ENCODE results near the gene ADAM19.

The ADAM19 gene

DNA sequence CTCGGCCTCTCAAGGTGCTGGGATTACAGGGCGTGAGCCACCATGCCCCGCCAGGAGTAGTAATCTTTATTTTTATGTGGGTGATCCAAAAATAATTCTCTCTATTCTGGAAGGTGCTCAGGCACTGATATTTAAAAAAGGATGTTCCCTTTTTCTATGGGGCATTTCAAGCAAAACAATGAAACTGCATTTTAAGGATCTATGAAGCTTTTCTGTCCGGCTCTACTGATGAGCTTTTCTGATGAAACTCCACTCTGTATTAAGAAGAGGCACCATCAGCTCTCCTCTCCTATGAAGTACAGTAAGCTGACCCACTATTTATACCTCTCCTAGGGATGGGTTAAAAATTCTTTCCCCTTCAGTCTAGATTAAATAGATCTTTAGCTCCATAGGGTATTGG, 7.4 kb downstream of the ADAM19 start:
- Histone ChIP-seq H3K4me3 (no peak overlapping the region), H3K27ac (peak overlapping the region in 1 of 21 experiments; percentile 26)

DNA sequence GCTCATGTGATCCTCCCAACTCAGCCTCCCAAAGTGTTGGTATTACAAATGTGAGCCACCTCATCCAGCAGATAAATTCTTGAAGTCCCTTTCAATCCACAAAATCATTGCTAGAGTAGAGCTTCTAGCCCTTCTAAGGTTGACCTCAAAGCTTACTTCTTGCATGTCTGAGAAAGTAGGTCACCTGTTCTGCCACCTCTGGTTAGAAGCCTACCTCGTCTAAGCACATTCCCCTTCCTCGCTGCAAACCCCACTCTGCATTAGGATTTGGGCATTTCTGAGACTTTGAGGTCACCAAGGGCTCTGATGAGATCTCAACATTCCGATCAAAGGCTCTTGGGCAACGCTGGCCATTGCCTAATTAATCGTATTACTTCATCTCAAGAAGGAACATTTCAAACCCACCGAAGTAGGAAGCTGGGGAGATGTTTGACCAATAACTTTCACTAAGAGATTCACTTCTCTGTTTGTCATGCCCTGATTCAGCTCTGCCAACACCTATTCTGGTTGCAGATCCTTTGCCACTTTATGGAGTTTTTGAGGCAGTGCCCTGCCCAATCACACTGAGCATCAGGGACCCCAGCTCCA, 8.6 kb downstream of the ADAM19 start:
- no peak overlapping the region for H3K27ac ChIP-seq
- no peak overlapping the region for H3K4me3 ChIP-seq

DNA sequence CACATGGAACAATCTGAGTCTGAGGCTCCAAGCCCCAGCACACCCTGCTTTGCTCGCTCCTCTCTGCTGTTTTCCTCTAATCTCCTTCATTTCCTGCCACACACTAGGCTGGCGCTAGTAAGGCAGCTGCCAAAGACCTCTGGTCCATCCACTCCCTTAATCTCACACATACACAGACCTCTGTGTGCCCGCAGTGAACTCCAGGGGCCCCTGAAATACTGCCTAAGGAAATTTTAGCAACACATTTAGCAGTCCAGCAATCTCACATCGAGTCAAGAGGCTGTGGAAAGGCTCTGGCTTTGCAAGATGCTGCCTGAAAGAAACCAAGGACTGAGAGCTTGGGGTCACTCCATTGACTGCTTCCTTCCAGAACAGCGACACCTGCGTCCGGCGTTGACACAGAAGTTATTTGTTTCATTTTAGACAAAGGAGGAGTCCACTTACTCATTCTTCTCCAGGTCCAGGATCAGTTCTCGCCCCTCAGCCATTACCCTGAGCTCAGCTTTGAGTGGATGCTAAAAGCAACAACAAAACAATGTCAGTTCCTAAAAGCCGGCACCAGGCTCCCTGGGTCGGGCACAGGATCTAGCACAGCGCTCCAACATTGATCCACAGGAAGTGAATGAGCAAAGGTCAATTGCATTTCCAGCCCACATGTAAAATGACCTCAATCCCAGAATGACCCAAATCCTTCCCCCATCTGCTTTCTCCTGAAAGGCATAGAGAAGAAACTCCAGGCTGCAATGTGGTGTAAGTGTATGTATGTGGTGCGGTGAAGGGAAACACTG, 11.5 kb downstream of the ADAM19 start:
- H3K4me3 ChIP-seq = no peak overlapping the region
- H3K27ac ChIP-seq = peak overlapping the region in 7 of 21 experiments; percentile 6 to 67 (median 47)

DNA sequence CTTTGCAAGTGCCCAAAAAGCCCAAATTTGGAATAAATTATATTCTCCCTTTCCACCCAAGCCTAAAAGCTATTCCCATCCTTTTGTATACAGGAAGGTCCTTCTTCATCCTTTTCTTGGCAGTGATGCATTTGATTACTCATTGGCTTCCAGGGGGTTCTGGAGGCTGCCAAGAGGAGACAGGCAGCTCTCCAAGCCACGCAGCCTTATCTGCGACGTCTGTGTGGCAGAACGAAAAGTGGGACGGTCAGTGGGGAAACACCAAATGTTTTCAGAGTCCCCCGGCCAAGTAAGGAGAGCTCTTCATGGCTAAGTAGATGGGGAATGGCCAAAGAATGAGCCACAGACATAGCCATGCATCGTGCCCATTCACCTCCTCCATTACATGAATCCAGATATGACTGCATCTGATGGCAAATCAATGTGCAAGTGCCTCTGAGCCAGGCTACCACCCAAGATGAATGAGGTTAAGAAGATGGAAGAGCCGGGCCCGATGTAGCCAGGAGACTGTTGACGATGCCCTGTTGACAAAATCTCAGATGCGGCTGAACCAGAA, 12.1 kb downstream of the ADAM19 start:
- no peak overlapping the region for H3K4me3 ChIP-seq
- H3K27ac ChIP-seq = peak overlapping the region in 7 of 21 experiments; percentile 6 to 67 (median 47)

DNA sequence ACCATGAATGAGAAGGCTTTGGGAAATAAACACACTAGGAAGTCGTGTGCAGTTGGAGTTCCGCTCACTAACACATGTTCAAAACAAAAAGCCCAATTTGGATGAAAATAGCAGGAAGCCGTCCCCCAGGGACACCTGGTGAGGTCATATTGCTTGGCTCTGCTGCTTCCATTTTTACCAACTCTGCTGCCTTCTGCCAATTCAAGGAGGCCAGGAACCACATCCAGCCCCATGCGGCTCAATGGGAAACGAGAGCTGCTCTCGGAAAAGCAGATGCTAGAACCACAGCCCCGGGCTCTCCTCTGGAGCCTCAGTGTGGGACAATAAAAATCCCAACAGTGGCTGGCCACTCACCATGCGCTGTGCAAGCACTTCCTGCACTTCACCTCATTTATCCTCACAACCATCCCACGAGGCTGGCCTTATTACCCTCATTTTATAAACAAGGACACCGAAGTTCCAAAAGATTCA, 13.4 kb downstream of the ADAM19 start:
- no peak overlapping the region for H3K4me3 ChIP-seq
- H3K27ac ChIP-seq = peak overlapping the region in 2 of 21 experiments; percentile 19 to 51

DNA sequence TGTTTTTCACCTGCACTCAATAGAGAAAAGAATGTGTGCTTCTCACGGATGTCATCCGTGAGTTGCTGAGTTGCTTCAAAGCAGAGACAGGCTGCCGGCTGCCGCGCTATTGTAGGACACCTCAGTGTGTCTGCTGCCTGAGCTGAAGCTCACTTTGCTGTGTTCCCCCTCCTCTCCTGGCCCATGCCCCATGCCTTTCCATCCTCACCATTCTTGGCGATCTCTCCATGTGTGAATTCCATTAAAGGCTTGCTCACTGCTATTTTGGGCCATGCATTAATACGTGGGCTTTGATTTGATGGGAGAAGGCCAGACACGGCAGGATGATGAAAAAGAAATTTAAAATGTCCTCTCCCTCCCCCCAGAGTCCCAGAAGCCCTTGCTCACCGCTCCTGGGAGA, 14.5 kb downstream of the ADAM19 start:
- Histone ChIP-seq H3K4me3 (no peak overlapping the region), H3K27ac (no peak overlapping the region)

DNA sequence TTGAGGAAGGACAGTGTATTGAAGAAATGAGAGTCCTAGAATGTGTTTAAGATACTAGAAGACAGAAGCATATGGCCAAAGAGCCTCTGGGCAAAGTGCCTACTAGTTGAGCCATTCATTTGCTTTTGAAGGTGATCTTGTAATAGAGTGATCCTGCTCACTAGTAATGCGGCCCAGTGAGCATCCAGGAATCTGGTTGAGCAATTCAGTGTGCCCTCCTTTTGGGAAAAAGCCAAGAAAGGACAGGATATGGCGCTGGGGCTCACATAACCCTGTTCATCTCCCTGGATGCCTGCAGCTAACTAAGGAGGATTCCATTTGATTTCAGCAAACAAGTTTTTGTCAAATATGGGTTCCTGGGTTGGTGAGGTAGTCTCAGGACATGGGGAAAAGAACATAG, 16.3 kb downstream of the ADAM19 start:
- Histone ChIP-seq H3K27ac (peak overlapping the region in 4 of 21 experiments; percentile 6 to 71 (median 16)), H3K4me3 (no peak overlapping the region)

DNA sequence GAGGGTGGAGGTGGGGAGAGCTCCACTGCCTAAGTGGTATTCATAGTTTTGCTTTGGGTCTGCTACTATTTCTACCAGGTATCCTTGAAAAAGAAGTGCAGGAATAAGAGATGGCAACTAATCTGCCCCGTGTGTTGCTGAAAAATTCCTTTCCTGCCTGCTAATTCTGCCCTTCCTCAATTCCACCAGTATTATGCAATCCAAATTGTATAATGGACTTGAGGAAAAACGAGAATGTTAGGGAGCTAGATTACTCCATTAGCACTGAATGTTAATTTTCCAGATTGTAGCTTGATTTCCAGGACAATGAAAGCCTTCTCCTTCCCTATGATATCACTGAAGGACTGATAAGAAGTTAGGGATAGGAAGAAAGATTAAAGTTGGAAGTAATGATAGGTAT, 16.9 kb downstream of the ADAM19 start:
- H3K27ac ChIP-seq = peak overlapping the region in 8 of 21 experiments; percentile 6 to 71 (median 26)
- H3K4me3 ChIP-seq = no peak overlapping the region

DNA sequence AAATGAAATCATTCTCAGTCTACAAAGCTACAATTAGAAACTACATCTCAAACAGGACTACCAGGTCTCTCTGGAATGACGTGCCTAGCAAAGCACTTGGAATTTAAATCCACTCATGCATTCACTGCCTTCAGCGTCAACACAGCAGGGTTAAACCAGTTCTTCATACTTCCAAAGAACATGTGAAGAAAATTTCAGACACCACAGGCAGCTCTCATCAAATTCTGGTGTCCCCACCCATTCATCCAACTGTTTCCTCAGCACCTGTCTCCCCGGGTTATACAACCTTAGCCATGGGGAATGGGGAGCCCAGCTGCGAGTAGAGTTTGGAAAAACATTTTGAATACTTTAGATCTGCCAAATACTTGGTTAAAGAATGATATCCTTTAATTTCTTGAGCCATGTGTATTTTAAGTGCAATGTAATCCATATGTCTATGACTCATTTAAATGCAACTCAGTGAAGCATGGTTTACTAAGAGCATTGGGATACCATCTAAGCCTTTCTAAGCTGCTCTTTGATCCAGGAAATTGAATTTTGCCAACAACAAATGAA, 17.5 kb downstream of the ADAM19 start:
- Histone ChIP-seq H3K4me3 (no peak overlapping the region), H3K27ac (peak overlapping the region in 8 of 21 experiments; percentile 7 to 71 (median 36))

DNA sequence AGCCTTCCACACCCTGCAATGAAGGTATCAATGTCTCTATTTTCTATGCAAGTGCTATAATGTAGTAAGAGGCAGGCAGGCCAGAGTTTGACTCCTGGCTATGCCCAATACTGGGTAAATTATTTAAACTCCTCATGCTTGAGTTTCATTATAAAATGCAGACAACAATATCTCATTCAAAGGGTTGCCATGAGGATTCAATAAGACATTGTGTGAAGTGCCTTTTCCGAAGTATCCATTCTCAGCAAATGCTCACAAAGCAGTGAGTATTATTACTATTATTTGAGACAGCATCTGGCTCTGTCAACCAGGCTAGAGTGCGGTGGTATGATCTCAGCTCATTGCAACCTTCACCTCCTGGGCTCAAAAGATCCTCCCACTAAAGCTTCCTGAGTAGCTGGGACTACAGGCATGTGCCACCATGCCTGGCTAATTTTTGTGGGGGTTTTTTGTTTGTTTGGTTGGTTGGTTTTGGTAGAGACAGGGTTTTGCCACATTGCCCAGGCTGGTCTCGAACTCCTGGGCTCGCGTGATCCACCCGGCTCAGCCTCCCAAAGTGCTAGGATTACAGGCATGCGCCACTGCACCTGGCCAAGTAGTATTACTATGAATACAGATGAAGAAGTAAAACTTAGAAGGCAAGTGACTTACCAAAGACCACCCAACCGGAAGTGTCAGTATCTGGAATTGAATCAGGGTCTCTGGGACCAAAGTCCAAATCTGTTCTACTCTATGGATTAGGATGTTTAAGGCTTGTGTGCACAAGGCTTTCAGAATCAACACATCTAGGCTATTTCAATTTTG, 18.8 kb downstream of the ADAM19 start:
- H3K27ac ChIP-seq = peak overlapping the region in 3 of 21 experiments; percentile 31 to 39 (median 31)
- no peak overlapping the region for H3K4me3 ChIP-seq

DNA sequence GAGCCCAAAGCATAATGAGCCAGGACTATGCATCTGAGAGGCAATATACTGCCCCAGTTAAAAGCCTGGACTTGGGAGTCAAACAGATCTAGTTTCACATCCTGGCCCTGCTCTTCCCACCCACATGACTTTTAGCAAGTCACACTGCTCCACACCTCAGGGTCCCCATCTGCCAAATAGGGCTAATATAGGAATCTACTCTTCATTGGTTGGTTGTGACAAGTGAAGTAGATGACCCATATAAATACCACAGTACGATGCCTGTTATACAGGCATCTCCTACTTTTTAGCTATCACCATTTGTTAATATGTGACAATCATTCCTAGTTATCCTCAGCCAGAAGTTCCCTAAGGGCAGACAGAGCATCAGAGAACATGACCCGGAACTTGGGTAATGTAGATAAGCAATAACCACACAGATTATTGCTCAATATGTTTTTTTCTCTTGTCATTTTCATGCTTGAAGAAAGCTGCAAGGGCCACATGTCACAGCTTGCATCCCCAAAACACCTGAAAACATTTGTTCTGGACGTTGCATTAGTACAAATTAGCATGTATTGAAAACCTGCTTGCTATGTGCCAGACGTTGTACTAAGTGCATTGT, 20.4 kb downstream of the ADAM19 start:
- Histone ChIP-seq H3K4me3 (no peak overlapping the region), H3K27ac (peak overlapping the region in 4 of 21 experiments; percentile 0 to 22 (median 18))

DNA sequence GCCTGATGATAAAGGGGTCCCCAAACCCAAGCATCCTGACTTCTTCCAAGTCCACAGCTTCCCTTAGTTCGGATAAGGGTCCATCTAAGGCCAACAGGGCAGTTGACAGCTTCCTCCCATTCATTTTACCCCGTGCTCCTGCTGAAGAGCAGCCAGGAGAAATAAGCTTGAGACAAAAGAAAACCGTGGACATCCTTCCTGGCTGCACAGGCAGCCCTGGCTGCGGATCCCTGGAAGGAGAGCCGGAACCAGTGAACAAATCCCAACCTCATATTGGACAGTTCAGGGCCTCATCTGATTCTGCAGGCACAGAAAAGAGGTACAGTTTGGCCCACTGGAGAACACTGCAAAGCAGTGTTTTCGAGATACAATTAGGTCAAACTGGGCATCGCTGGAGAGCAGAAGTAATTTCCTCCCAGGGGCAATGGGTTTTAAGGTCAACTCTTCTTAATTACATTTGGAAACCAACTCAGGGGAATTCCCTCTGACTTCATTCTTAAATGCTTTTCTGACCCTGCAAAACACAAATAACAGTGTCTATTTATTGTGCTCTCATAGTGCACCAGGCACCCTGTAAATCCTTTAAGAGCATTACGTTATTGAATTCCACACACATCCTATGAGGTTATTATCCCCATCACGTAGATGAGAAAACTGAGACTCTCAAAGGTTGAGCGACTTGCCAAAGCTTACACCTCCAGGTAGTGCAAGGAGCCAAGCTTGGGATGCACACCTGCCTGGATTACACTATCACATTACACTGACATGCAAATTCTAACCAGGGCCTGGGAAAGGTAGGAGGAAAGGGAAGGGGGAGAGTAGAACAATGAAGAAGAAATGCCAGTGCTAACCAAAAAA, 21.2 kb downstream of the ADAM19 start:
- peak overlapping the region in 3 of 21 experiments; percentile 18 to 29 (median 18) for H3K27ac ChIP-seq
- no peak overlapping the region for H3K4me3 ChIP-seq

DNA sequence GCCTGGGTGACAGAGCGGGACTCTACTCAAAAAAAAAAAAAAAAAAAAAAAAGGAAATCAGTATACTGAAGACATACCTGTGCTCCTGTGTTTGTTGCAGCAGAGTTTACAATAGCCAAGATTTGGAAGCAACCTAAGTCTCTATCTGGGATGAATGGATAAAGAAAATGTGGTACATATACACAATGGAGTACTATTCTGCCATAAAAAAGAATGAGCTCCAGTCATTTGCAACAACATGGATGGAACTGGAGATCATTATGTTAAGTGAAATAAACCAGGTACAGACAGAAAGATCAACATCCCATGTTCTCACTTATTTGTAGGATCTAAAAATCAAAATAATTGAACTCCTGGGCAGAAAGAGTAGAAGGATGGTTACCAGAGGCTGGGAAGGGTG, 22.9 kb downstream of the ADAM19 start:
- Histone ChIP-seq H3K27ac (no peak overlapping the region), H3K4me3 (no peak overlapping the region)

DNA sequence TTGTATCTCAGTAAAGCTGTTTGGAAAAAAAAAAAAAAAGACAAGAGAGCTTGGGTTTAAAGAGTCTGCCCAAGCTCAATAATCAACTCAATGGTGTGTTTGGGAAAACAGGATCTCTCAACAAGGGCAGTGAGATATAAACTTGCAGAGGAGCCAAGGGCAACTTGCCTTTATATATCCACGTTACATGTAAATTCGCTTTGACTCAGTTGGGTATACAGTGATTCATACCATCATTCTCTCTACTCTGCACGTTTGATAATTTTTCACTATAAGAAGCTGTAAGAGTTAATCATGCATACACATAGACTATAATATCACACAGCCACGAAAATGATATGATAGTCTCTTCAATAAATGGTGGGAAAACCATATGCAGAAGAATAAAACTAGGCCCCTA, 24.9 kb downstream of the ADAM19 start:
- Histone ChIP-seq H3K27ac (no peak overlapping the region), H3K4me3 (no peak overlapping the region)

DNA sequence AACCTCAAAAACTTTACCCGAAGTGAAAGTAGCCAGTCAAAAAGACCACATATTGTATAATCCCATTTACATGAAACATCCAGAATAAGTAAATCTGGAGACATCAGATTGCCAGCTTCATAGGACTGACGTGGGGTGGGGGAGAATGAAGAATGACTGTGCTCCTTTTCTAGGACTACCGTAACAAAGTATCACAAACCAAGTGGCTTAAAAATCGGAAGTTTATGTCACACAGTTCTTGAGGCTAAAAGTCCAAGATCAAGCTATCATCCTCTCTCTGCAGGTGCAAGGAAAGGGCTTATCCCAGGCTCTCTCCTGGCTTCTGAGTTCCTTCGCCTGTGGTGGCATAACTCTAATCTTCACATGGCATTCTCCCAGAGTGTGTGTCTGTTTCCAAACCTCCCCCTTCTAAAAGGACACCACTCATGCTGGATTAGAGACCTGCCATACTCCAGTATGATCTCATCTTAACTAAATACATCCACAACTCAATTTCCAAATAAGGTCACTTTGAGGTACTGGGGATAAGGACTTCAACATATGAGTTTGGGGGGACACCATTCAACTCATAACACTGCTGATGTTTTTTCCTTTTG, 25.5 kb downstream of the ADAM19 start:
- H3K4me3 ChIP-seq = no peak overlapping the region
- no peak overlapping the region for H3K27ac ChIP-seq

DNA sequence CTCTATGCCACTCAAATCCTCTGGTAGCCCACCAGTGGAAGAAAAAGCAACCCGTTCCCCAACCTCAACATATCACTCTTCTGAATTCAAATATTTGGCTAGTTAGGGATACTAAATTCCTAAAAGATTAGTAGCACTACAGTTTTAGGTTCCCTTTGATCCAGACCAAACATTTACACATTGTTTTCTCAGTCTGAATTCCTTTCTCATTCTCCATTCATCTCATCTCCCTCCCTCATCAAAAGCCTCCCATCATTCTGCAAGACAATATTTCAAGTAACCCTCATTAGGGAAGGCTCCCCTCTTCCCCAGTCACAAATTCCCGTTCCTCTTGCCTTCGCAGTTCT, 26.3 kb downstream of the ADAM19 start:
- H3K27ac ChIP-seq = peak overlapping the region in 5 of 21 experiments; percentile 2 to 24 (median 10)
- H3K4me3 ChIP-seq = no peak overlapping the region

DNA sequence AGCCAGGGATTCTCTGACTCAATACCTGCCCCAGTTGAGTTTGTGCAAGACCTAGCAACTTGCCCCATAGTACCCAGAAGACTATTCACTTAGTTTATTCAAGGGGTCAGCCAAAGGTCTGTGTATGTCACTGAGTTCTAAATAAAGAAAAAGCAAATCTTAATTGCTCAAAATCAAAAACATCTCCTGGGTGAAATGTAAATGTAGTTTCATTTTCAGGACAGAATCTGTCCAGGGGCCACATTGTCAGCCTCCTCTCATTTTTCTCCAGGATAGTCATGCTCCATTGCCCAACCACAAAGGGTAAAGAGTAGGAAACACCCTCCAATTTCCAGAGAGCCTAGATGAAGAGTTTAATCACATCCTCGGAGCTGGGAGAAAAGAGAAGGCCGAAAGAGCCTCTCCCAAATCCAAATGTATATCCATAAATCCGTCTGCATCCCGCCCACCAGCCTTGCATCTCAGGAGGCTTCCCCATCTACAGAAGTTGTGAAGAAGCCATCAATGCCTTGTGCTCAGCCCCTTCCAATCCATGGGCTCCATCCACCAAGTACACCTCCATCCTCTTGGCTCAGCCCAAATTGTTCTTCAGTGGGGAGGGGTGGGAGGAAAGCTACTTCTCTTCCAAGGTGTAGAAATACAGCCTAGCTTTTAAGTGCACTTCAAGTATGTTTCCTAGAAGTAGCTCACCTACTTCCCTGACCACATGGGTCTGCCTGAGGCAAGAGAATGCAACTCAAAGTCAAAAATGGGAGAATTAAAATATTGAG, 26.9 kb downstream of the ADAM19 start:
- peak overlapping the region in 10 of 21 experiments; percentile 0 to 82 (median 16) for H3K27ac ChIP-seq
- no peak overlapping the region for H3K4me3 ChIP-seq
